HK-2 (cell line): ENCODE measurements around the gene LIFR.
"Not testable (repeated sequence)": the region's sequence is repeated elsewhere in the genome, so short reads cannot be mapped to it uniquely, and the experiment has no call there.

Source experiments
- DNase-seq: peaks from one replicate; pipeline ENCODE4 v3.0.0-alpha.2; 2018; ENCODE audit not compliant: unreplicated experiment

LIFR gene, protein sequence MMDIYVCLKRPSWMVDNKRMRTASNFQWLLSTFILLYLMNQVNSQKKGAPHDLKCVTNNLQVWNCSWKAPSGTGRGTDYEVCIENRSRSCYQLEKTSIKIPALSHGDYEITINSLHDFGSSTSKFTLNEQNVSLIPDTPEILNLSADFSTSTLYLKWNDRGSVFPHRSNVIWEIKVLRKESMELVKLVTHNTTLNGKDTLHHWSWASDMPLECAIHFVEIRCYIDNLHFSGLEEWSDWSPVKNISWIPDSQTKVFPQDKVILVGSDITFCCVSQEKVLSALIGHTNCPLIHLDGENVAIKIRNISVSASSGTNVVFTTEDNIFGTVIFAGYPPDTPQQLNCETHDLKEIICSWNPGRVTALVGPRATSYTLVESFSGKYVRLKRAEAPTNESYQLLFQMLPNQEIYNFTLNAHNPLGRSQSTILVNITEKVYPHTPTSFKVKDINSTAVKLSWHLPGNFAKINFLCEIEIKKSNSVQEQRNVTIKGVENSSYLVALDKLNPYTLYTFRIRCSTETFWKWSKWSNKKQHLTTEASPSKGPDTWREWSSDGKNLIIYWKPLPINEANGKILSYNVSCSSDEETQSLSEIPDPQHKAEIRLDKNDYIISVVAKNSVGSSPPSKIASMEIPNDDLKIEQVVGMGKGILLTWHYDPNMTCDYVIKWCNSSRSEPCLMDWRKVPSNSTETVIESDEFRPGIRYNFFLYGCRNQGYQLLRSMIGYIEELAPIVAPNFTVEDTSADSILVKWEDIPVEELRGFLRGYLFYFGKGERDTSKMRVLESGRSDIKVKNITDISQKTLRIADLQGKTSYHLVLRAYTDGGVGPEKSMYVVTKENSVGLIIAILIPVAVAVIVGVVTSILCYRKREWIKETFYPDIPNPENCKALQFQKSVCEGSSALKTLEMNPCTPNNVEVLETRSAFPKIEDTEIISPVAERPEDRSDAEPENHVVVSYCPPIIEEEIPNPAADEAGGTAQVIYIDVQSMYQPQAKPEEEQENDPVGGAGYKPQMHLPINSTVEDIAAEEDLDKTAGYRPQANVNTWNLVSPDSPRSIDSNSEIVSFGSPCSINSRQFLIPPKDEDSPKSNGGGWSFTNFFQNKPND

DNA sequence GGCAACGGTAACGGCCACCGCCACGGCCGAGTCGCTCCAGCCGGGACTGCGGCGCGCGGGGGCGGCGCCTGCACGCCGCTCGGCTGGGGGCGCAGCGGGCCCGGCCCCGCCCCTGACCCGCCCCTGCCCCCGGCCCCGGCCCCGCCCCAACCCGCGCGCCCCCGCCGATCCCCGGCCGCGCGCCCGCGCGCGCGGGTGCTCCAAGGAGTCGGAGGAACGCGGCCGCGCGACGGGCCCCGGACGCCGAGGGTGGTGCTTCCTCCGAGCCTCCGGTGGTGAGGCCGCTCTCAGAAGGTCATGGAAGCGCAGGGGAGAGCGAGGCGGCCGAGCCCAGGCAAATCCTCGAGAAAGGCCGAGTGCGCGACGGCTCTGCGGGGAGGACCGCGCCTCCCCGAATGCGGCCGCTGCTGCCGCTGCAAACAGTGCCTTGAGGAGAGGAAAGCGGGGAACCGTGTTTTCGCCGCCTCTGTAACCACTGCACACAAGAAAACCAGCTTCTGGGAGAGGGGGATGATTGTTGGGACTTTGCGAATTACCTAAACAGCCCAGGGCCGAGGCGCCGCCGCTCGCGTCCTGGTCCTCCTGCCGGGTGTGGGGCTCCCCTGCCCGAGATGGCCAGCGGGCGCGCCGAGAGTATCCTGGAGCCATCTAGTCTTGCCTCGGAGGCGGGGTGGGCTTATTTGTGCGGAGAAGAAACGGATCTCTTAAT, at the start of gene LIFR:
LIFR (minus strand) TSS at position 48 of the 709 bp plus-strand sequence. CDS start 25,999 bp downstream, outside the sequence.
- peak; percentile 85 for DNase-seq

DNA sequence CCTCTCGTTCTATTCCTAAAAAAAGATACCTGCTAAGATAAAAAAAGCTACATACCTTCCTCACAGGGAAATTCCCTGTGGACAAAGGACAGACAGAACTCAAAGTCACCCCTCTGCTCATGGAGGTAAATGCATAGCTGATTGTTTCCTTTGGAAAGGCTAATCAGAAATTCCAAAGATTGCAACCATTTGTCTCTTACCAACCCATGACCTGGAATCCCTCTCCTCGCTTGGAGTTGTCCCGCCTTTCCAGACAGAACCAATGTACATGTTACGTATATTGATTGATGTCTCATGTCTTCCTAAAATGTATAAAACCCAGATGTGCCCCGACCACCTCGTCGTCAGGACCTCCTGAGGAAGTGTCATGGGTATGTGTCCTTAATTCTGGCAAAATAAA, 49.2 kb upstream of the LIFR start:
- no peak for DNase-seq

DNA sequence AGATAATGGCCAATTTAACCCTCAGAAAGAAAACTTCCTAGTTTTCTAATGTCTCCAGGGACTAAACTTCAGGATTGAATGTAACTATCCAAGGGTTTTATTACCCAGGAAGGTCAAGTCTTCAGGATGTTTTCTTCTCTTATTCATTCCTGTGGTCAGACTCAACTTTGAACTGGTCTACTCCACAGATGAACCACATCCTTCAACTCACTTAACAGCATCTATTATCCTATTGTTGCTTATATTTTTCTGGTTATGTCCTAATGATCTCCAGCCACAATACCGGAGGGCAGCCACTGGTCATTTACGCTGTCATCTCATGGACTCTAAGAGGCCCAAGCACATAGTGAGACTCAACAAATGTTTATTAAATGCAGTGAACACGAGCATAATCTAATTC, 47.2 kb upstream of the LIFR start:
- DNase-seq = no peak

DNA sequence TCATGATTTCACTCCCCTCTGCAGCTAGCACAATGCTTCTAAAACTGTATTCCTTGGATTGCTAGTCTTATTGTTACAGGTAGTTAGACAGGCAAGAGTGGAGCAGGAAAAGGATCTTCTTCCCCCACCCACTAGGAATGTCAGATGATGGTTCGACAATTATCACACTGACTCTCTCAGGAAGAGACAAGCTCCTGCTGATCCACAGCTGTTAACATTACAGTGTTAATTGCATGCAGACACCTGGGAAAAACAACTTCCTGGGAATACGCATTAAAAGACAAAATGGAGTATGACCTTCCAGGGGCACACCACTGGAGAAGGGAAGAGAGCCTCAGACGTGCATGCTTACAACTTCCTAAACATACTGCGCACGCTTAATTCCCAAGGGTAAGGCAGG, 46.2 kb upstream of the LIFR start:
- no peak for DNase-seq

DNA sequence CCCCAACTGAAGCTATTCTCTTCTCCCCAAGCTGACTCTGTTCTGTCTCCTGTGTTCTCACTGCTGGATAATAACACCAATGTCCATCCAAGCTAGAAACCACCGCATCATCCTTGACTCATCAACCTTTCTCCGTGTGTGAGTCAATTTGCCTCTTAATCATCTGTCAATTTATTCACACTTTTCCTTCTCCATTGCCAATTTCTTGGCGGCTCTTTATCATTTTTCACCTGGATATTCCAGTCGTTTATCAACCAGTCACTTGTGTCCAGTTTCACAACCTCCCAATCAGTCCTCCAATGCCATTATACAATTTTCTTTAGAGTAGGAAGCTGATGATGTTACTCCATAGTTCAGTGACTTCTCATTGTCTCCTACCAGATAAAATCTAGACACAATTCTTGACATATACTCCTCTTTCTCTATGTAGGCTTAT, 45.4 kb upstream of the LIFR start:
- DNase-seq = peak; percentile 10

DNA sequence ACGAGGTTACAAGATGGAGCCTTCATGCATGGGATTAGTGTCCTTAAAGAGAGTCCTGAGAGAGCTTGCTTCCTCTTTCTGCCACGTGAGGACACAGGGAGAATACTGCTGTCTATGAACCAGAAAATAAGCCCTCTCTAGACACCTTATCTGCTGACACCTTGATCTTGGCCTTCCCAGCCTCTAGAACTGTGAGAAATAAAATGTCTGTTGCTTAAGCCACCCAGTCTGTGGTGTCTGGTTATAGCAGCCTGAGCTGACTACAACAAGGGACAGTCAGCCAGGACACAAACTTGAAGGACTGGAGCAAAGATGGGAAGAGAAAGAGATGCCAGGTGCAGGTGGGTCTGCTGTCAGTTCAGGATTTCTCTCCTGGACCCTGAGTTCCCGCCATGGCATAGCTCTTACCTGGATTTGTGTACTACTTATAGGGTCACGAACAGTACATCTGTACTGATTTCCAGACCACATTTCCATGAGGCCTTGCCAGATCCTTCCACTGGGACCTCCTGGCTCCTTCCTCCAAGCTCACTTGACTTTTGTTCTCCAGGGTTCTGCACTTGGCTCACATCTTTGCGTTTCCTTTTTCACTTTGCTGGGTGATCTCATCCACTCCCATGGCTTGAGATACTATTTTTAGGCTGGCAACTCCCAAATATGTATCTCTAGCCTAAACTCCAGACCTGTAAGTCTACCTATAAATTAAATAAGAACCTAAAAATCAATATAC, 44.9 kb upstream of the LIFR start:
- DNase-seq = no peak

DNA sequence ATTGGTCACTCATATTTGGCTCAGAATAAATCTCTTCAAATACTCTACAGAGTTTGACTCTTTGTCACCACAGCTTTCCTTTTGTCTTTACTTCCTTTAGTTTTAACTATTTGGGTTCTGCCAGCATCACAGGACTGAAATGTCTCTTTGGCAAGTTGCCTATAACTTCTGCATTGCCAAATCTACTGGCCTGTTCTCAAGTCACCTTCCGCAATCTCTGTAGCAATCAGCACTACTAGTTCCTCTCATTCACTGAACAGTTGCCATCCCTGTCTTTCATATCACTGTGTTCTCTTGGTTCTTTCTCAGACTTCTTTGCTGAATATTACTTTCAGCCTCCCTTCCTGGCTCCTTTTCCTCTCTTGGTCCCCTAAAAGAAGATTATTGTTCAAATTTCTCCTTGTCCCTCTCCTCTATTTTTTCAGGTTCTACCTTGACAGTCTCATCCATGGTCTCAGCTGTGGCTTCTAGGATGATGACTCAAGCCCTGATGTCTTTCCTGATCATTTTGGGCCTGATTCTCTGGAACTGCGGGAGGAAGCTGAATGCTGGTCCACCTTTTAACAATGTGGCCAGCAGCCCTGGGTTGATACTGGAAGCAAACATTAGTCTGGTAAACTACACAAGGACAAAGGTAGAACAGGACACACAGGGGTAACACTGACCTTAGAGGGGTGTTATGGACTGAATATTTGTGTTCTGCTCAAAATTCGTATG, 44.0 kb upstream of the LIFR start:
- no peak for DNase-seq

DNA sequence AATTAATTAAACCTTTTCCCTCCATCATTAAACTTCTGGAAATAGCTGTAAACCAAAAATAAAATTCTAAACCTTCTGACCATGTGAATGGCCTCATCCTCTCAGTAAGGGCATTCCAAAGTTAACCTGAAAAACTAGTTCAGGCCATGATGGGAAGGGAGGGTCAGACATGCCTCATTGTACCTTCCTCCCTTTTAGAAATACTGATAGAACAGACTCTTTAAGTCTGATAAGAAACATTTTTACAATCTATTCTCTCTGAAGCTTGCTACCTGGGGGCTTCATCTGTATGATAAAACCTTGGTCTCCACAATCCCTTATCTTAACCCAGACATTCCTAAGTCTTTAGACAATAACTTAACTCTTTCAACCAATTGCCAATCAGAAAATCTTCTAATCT, 43.3 kb upstream of the LIFR start:
- DNase-seq = not testable (repeated sequence)

DNA sequence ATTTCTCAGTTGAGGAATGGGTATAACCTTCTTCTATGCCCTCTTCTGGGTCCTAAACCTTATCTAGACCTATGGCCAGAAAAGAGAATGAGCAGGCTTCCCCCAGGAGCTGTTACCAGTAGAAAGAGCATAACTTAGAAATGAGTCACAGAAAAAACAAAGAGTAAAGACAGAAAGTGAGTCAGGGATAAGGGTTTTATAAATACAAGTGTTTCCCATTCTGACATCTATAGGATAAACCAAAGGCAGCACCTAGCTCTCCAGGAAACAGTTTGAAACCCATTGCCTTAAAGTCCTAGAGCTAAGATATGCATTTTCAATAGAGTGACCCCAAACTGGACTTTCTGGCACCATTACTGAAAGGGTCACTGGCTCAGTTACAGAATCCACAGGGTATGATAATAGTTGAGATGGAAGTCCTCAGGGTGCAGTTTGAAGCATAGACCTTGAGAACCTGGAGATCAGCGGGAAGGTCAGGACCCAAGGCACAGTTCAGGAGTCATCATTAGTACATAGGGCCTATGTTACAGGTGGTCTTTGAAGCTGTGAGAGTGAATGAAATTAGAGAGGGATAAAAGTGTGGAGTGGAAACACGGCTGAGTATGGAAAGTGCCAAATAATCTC, 42.7 kb upstream of the LIFR start:
- peak; percentile 4 for DNase-seq

DNA sequence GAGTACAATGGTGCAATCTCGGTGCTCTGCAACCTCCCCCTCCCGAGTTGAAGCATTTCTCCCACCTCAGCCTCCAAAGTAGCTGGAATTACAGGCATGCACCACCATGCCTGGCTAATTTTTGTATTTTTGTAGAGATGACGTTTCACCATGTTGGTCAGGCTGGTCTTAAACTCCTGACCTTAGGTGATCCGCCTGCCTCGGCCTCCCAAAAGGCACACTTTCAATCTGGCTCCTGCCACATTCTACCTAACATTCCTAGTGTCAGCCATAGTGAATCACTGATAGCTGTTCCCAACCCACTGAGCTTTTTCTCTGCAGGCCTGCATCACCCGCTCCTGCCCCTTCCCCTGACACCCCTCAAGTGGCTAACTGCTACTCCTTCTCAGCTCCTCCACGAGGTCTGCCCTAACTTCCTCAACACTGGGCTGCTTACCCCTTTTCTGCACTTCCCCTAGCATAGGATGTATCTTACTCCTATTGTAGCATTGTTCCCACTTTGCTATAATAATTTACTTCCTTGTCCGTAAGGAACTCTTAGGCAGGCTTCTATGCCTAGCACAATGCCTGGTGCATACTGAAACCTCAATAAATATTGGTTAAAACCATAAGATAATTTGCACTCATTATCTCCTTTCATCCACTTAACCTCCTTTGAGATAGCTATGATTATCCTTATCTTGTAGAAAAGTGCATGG, 42.0 kb upstream of the LIFR start:
- DNase-seq = no peak

DNA sequence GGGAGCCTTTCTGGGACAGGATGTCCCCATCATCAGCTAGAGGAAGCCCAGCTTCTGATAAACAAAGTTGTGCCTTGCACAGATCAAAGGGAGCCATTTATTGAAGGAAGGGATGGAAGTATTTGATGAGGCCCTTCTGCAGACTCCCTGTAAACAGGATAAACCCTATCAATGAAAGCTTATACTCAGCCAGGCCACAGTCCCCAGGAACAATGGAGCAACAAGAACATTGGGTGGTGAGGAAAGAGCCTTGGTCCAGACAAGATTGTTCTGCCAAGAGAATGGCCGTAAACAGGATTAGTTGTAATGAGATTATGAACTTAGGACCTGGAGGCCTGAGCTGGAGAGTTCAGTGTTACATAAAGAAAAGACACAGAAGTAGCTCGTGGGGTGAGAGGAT, 40.5 kb upstream of the LIFR start:
- no peak for DNase-seq

DNA sequence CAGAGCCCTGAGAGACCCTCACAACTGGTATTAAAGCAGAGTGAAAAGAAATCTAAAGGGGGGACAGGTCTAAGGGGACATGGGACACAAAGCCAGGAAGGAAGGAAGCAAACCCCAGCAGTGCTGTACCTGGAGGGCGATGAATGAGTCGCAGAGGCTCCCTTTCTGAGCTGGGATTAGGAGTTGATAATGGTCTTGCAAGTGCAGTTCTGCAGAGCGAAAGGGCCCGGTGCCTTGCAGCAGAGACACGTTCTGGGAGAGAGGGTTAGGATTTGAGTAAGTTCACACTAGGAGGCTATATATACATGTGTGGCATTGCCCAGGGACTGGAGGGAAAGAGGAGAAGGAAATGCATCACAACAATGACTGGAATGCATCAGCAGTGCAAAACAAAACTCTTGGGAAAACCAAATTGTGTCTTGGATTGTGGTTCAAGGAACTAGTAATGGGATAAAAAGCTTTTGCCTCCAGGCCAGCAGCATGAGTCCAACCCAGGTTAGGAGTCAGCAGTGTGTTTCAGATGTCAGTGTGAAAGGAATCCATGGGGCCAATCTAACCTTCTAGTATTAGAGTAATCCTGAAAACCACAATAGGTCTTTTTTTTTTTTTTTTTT, 38.8 kb upstream of the LIFR start:
- DNase-seq = no peak

DNA sequence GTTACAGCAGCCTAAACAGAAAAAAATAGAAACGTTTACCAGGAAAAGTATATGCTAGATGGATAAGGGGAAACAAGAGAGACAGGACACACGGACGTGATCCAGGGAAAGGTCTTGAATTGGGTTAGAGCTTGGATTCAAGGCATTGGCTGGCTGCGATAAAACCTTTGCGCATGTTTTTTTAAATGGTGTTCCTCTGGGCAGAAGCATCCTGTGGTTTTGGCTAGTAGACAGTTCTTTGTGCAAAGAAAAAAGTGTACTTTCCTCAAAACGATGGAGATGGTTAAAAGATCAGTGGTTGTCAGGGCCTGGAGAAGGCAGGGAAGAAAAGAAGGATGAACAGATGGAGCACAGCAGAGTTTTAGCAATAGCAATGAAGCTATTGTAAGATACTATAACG, 37.5 kb upstream of the LIFR start:
- no peak for DNase-seq

DNA sequence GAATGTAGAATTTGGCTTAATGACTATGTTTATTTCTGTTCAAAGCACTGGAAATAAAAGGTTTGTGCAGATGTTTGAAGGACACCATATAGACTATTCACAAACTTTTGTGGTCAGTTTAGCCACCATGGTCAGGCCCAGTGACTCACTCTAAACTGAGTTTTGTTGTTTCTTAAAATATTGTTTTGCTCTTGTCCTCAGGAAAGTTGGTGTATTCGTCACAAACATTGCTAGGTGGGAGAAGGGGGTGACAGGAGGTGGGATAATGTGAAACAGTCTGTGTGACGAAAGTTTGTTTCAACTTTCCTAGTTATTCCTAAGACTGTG, 35.0 kb upstream of the LIFR start:
- DNase-seq = no peak

DNA sequence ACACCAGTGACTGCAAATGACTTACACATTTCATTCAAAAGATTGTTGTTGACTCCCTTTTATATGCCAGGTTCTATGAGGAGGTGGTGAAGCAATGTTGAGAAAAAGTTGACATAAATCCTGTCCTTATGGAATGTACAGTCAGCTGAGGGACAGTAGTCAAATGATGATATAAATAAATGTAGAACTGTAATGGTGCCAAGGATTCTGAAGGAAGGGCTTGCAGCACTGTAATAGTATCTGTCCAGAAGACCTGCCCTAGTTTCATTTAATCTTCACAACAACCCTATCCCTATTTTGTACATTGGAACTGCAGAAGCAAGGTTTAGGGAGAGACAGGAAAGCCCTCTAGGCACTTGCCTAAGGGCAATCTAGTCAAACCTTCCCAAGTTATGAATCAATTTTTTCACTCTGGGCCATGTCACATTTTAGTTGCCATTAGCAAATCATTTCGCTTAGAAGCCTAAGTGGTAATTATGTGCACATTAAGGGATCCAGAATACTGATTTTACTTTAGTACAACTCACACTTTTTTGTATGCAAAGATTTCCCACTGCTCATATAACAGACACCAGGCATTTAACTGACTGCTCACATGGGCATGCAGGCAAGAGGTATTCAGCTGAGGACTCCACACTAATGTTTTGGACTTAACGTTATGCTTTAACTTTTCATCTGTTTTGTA, 34.5 kb upstream of the LIFR start:
- DNase-seq = no peak

DNA sequence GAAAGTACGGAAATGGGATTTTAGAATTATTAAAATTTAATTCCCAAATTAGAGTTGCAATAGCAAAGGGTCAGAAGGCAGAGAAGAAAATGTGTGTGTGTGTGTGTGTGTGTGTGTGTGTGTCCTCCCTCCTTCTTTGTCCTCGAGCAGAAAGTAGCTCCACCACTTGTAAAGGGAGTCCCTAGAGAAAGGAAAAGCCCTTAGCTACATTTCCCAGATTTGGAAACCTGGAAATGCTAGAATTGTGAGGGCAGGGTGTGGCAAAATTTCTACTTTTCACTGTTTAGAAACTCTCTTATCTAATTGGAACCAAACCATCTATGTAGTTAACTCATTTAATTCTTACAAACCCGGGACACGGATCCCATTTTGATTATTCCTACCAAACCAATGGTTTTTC, 33.2 kb upstream of the LIFR start:
- no peak for DNase-seq

DNA sequence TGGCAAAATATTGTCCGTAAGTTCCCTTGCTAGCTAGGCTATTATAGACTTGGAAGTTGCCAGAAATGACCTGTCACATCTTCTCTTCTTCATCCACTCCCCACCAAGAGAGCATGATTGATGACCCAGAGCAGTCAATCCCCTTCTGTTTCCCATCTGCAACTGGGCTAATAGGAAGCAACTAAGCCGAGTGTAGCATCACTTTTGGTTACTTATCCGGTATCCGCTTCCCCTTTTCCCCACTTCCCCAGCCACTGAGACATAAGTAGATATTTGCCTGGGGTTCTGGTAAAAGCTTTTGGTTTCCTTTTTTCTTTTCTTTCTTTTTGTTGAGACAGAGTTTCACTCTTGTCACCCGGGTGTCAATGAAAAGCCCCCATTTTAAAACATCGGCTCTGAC, 29.4 kb upstream of the LIFR start:
- no peak for DNase-seq

DNA sequence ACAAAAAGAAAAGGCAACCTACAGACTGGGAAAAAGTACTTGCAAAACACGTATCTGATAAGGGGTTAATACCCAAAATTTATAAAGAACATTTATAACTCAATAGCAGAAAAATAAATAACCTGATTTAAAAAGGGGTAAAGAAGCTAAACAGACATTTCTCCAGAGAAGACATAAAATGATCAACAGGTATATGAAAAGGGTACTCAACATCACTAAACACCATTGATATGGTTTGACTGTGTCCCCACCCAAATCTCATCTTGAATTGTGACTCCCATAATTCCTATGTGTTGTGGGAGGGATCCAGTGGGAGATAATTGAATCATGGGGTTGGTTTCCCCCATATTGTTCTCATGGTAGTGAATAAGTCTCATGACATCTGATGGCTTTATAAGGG, 27.1 kb upstream of the LIFR start:
- no peak for DNase-seq

DNA sequence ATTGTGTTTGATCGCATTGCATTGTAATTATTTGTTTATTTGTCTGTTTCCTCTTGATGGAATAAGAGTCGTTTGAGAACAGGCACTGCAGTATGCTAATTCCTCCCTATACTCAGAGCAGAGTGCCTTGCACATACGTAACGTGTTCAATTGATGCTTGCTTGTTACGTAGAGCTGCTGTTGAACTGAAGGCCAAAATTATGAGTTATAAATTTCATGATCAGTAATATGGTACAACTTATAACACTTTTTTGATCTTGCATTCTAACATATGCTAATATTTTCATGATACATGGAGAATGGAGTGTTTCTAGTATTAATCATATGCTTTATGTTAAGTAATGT, 26.5 kb upstream of the LIFR start:
- no peak for DNase-seq
